Measurements from ENCODE around the gene SYDE1. TPM values are rescaled to one million over a fixed set of nuclear protein-coding genes. Genes with fewer than 3 reads are reported as not detected.
"Not testable (repeated sequence)": the region's sequence is repeated elsewhere in the genome, so short reads cannot be mapped to it uniquely, and the experiment has no call there.

The SYDE1 gene, protein sequence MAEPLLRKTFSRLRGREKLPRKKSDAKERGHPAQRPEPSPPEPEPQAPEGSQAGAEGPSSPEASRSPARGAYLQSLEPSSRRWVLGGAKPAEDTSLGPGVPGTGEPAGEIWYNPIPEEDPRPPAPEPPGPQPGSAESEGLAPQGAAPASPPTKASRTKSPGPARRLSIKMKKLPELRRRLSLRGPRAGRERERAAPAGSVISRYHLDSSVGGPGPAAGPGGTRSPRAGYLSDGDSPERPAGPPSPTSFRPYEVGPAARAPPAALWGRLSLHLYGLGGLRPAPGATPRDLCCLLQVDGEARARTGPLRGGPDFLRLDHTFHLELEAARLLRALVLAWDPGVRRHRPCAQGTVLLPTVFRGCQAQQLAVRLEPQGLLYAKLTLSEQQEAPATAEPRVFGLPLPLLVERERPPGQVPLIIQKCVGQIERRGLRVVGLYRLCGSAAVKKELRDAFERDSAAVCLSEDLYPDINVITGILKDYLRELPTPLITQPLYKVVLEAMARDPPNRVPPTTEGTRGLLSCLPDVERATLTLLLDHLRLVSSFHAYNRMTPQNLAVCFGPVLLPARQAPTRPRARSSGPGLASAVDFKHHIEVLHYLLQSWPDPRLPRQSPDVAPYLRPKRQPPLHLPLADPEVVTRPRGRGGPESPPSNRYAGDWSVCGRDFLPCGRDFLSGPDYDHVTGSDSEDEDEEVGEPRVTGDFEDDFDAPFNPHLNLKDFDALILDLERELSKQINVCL
- 20.8 TPM for total RNA-seq
- long read RNA-seq, transcript SYDE1-201 (8 exons, 3,264 nt) = major isoform, 5 of 15 reads
- long read RNA-seq, partial matches to known transcripts = 8 of 15 reads
- long read RNA-seq, other reads (novel, unspliced or antisense) = 2 of 15 reads

DNA sequence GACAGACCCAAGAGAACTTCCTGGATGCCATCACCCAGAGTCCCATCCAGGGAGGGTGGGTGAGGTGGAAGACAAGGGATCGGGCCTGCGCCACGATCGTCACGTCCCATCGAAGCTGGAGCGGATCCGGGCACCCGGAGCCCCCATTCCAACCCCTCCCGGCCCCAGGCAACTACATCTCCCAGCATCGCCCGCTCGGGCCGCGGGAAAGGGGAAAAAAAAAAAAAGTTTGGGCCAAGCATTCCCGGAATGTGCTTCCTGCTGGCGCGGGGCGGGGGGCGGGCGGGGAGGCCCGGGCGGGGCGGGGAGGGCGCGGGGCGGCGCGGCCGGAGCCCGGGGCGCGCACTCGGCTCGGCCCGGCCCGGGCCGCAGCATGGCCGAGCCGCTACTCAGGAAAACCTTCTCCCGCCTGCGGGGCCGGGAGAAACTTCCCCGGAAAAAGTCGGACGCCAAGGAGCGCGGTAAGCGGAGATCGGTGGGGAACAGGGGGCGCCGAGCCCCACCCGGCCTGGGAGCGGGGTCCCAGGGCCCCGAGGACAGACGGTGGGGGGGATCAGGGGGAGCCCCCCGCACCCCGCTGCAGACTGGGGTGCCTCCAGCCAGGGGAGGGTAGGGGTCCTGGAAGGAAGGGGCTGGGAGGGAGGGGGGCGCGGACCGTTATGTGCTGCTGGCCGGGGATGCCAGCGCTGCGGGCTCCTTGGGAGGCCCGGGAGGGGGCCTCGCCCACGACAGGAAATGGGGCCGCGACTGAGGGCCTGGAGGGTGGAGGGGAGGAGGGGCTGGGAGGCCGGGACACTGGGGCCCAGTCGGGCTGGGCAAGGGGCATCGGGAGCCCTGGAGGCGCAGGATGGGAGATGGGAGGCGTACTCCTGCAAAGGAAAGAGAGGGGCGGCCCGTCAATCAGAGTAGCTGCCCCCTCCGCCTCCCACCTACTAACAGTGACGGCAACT, at the start of gene SYDE1:
Gene SYDE1 (plus strand): TSS at position 341 of the 950 bp plus-strand sequence. CDS start 33 bp downstream, at position 374.
- Histone ChIP-seq H3K4me1 (peaks cover 17% of the 10 kb centered on the region), H3K27ac (peak within 1 kb of the TSS; percentile 86), H3K27me3 (ENCODE audit: low read depth) (peaks cover 6% of the 10 kb centered on the region), H3K4me3 (peak within 1 kb of the TSS; percentile 67), H3K36me3 (peaks cover 31% of the 10 kb centered on the region), H3K9me3 (peaks cover 5% of the 10 kb centered on the region)
- intact Hi-C loops (cut with DNase I) = no loop called here
- no peak for DNase-seq
- ATAC-seq = peak; percentile 69 to 80
- TF ChIP-seq, protein P1, sequence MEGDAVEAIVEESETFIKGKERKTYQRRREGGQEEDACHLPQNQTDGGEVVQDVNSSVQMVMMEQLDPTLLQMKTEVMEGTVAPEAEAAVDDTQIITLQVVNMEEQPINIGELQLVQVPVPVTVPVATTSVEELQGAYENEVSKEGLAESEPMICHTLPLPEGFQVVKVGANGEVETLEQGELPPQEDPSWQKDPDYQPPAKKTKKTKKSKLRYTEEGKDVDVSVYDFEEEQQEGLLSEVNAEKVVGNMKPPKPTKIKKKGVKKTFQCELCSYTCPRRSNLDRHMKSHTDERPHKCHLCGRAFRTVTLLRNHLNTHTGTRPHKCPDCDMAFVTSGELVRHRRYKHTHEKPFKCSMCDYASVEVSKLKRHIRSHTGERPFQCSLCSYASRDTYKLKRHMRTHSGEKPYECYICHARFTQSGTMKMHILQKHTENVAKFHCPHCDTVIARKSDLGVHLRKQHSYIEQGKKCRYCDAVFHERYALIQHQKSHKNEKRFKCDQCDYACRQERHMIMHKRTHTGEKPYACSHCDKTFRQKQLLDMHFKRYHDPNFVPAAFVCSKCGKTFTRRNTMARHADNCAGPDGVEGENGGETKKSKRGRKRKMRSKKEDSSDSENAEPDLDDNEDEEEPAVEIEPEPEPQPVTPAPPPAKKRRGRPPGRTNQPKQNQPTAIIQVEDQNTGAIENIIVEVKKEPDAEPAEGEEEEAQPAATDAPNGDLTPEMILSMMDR (IDR thresholded peaks at IDR 0.05) = no peak

DNA sequence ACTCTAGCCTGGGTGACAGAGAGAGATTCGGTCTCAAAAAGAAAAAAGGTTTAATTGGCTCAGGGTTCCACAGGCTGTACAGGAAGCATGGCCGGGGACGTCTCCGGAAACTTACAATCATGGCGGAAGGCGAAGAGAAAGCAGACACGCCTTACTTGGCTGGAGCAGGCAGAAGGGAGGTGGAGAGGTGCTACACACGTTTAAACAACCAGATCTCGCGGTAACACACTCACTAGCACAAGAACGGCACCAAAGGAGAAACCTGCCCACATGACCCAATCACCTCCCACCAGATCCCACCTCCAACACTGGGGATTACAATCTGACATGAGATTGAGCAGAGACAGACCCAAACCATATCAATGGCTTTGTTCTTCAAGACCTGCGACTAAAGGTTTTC, 45.2 kb upstream of the SYDE1 start:
- peaks cover 9% of the 10 kb centered on the region for H3K27me3 ChIP-seq (ENCODE audit: low read depth)
- no peaks in the 10 kb centered on the region for H3K4me1 ChIP-seq
- no peak overlapping the region for H3K4me3 ChIP-seq
- intact Hi-C loops (cut with DNase I) = no loop called here
- H3K9me3 ChIP-seq = no peaks in the 10 kb centered on the region
- no peak overlapping the region for H3K27ac ChIP-seq
- no peaks in the 10 kb centered on the region for H3K36me3 ChIP-seq
- DNase-seq (no peak), ATAC-seq (no peak)
- TF ChIP-seq, protein P1 (IDR thresholded peaks at IDR 0.05) = no peak

DNA sequence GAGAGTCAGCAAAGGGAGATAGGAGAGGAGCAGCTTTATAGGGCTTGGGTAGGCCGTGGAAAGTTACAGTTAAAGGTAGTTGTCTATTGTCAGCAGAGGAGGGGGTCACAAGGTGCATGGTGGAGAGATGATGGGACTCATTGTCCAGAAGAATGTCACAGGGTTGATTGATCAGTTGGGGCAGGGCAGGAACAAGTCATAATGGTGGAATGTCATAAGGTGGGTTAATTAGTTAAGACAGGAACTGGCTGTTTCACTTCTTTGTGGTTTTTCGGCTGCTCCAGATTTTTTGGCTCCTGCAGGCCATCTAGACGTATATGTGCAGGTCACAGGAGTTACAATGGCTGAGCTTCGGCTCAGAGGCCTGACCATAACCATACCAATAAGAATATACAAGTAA, 36.8 kb upstream of the SYDE1 start:
- H3K4me1 ChIP-seq; H3K27ac ChIP-seq; H3K36me3 ChIP-seq; ATAC-seq; H3K9me3 ChIP-seq; intact Hi-C loops (cut with DNase I); DNase-seq; H3K27me3 ChIP-seq (ENCODE audit: low read depth); H3K4me3 ChIP-seq: not testable (repeated sequence)

DNA sequence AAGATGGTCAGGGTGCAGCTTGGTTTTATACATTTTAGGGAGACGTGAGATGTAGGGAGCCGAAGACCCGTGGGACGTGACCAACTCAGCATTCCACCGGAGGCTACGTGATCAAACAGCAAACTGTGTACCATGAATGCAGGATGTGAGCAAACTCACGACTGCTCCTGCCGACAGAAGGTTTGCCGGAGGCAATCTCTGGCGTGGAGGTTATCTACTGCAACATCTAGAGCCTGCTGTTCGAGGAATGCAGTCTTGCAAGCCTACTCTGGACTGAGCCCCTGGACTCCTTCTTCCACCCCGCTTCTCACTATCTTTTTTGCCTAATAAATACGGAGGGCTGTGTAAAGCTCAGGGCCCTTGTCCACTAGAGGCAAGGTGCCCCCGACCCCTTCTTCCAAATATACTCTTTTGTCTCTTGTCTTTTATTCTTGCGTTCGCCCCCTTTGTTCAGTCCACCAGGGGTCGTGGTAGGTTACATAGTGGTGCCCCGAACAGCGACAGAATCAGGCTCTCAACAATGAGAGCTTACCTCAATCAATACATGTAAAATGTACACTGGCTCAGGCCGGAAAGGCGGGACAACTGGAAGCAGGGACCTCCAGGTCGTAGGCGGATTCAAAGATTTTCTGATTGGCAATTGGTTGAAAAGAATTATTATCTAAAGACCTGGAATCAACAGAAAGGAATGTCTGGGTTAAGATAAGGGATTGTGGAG, 34.1 kb upstream of the SYDE1 start:
- Histone ChIP-seq H3K27me3 (ENCODE audit: low read depth) (no peaks in the 10 kb centered on the region), H3K27ac (no peak overlapping the region), H3K9me3 (no peaks in the 10 kb centered on the region), H3K4me3 (no peak overlapping the region), H3K36me3 (no peaks in the 10 kb centered on the region), H3K4me1 (no peaks in the 10 kb centered on the region)
- intact Hi-C loops (cut with DNase I) = no loop called here
- no peak for DNase-seq
- TF ChIP-seq, protein P1 (IDR thresholded peaks at IDR 0.05) = no peak
- no peak for ATAC-seq

DNA sequence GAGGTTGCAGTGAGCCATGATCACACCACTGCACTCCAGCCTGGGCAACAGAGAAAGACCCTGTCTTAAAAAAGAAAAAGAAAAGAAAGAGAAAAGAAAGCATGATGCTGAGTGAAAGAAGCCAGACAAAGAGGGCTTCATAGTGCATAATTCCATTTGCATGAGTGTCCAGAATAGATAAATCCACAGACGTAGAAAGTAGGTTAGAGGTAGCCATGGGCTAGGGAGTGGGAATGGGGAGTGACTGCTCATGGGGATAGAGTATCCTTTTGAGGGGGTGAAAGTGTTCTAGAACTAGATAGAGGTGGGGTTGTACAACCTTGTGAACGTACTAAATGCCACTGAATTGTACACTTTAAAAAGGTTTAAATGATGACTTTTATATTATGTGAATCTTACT, 32.8 kb upstream of the SYDE1 start:
- no peak for ATAC-seq
- no peaks in the 10 kb centered on the region for H3K9me3 ChIP-seq
- TF ChIP-seq, protein P1 (IDR thresholded peaks at IDR 0.05) = no peak

More for the DNA sequence above, 32.8 kb upstream of the SYDE1 start:
- no peak overlapping the region for H3K27ac ChIP-seq
- DNase-seq = no peak
- intact Hi-C loops (cut with DNase I) = no loop called here
- H3K4me1 ChIP-seq = no peaks in the 10 kb centered on the region
- no peaks in the 10 kb centered on the region for H3K27me3 ChIP-seq (ENCODE audit: low read depth)
- H3K36me3 ChIP-seq = no peaks in the 10 kb centered on the region
- no peak overlapping the region for H3K4me3 ChIP-seq

Data from lower lobe of right lung (tissue), 2 donors.